ENCODE results near the gene XCL1.
"Not testable (repeated sequence)": the region's sequence is repeated elsewhere in the genome, so short reads cannot be mapped to it uniquely, and the experiment has no call there.

XCL1 gene

GRCh38 chr1:168583571-168583970, 7.2 kb downstream of the XCL1 start:
- DNase-seq (ENCODE audit: low read depth, low spot score): no peak
- no peak overlapping the region for H3K27ac ChIP-seq (ENCODE audit: low read length)
- H3K27me3 ChIP-seq (ENCODE audit: control insufficient read depth, insufficient read depth, low read length): no peaks in the 10 kb centered on the region
- 0 out of 2 replicates have a peak, but pooled peaks cover 1% of the 10 kb centered on the region for H3K4me1 ChIP-seq (ENCODE audit: control insufficient read depth, insufficient read depth, low read length)
- no peaks in the 10 kb centered on the region for H3K36me3 ChIP-seq (ENCODE audit: control insufficient read depth, insufficient read depth, low read length)
- no peak overlapping the region for H3K4me3 ChIP-seq (ENCODE audit: low read length)
- WGBS (ENCODE audit: insufficient coverage, insufficient read length): no CpG with 5 or more reads among the region's 6 CpGs
- H3K9me3 ChIP-seq (ENCODE audit: control insufficient read depth, insufficient read depth, low read length): no peaks in the 10 kb centered on the region

GRCh38 chr1:168585191-168585590, 8.8 kb downstream of the XCL1 start:
- WGBS (ENCODE audit: insufficient coverage, insufficient read length): no CpG with 5 or more reads among the region's 3 CpGs
- Histone ChIP-seq H3K27ac (ENCODE audit: low read length) (no peak overlapping the region), H3K4me1 (ENCODE audit: control insufficient read depth, insufficient read depth, low read length) (0 out of 2 replicates have a peak, but pooled peaks cover 1% of the 10 kb centered on the region), H3K9me3 (ENCODE audit: control insufficient read depth, insufficient read depth, low read length) (no peaks in the 10 kb centered on the region), H3K36me3 (ENCODE audit: control insufficient read depth, insufficient read depth, low read length) (no peaks in the 10 kb centered on the region), H3K4me3 (ENCODE audit: low read length) (no peak overlapping the region), H3K27me3 (ENCODE audit: control insufficient read depth, insufficient read depth, low read length) (no peaks in the 10 kb centered on the region)
- DNase-seq (ENCODE audit: low read depth, low spot score): no peak

- no peak for DNase-seq (ENCODE audit: low read depth, low spot score)
- WGBS (ENCODE audit: insufficient coverage, insufficient read length): no CpG with 5 or more reads among the region's 1 CpG
- Histone ChIP-seq H3K4me1 (ENCODE audit: control insufficient read depth, insufficient read depth, low read length) (0 out of 2 replicates have a peak, but pooled peaks cover 1% of the 10 kb centered on the region), H3K9me3 (ENCODE audit: control insufficient read depth, insufficient read depth, low read length) (no peaks in the 10 kb centered on the region), H3K27ac (ENCODE audit: low read length) (no peak overlapping the region), H3K4me3 (ENCODE audit: low read length) (no peak overlapping the region), H3K36me3 (ENCODE audit: control insufficient read depth, insufficient read depth, low read length) (no peaks in the 10 kb centered on the region), H3K27me3 (ENCODE audit: control insufficient read depth, insufficient read depth, low read length) (no peaks in the 10 kb centered on the region)
Observed at GRCh38 chr1:168585937-168586336, 9.5 kb downstream of the XCL1 start.

- H3K36me3 ChIP-seq (ENCODE audit: control insufficient read depth, insufficient read depth, low read length): no peaks in the 10 kb centered on the region
- no peak overlapping the region for H3K4me3 ChIP-seq (ENCODE audit: low read length)
- H3K27me3 ChIP-seq (ENCODE audit: control insufficient read depth, insufficient read depth, low read length): no peaks in the 10 kb centered on the region
- H3K4me1 ChIP-seq (ENCODE audit: control insufficient read depth, insufficient read depth, low read length): no peaks in the 10 kb centered on the region
- no CpG with 5 or more reads among the region's 2 CpGs for WGBS (ENCODE audit: insufficient coverage, insufficient read length)
- no peak for DNase-seq (ENCODE audit: low read depth, low spot score)
- H3K9me3 ChIP-seq (ENCODE audit: control insufficient read depth, insufficient read depth, low read length): no peaks in the 10 kb centered on the region
- H3K27ac ChIP-seq (ENCODE audit: low read length): no peak overlapping the region
Observed at GRCh38 chr1:168589167-168589566, 12.8 kb downstream of the XCL1 start.

GRCh38 chr1:168591066-168591465, 14.7 kb downstream of the XCL1 start:
- Histone ChIP-seq H3K27me3 (ENCODE audit: control insufficient read depth, insufficient read depth, low read length) (no peaks in the 10 kb centered on the region), H3K9me3 (ENCODE audit: control insufficient read depth, insufficient read depth, low read length) (no peaks in the 10 kb centered on the region), H3K36me3 (ENCODE audit: control insufficient read depth, insufficient read depth, low read length) (no peaks in the 10 kb centered on the region), H3K4me3 (ENCODE audit: low read length) (no peak overlapping the region), H3K27ac (ENCODE audit: low read length) (no peak overlapping the region), H3K4me1 (ENCODE audit: control insufficient read depth, insufficient read depth, low read length) (no peaks in the 10 kb centered on the region)
- no peak for DNase-seq (ENCODE audit: low read depth, low spot score)
- no CpG with 5 or more reads among the region's 5 CpGs for WGBS (ENCODE audit: insufficient coverage, insufficient read length)

- no peak for DNase-seq (ENCODE audit: low read depth, low spot score)
- Histone ChIP-seq H3K27ac (ENCODE audit: low read length) (no peak overlapping the region), H3K9me3 (ENCODE audit: control insufficient read depth, insufficient read depth, low read length) (no peaks in the 10 kb centered on the region), H3K27me3 (ENCODE audit: control insufficient read depth, insufficient read depth, low read length) (no peaks in the 10 kb centered on the region), H3K4me1 (ENCODE audit: control insufficient read depth, insufficient read depth, low read length) (no peaks in the 10 kb centered on the region), H3K36me3 (ENCODE audit: control insufficient read depth, insufficient read depth, low read length) (no peaks in the 10 kb centered on the region), H3K4me3 (ENCODE audit: low read length) (no peak overlapping the region)
- WGBS (ENCODE audit: insufficient coverage, insufficient read length): no CpG with 5 or more reads among the region's 2 CpGs
Observed at GRCh38 chr1:168591641-168592250, 15.3 kb downstream of the XCL1 start.

- H3K27ac ChIP-seq (ENCODE audit: low read length); H3K36me3 ChIP-seq (ENCODE audit: control insufficient read depth, insufficient read depth, low read length); H3K9me3 ChIP-seq (ENCODE audit: control insufficient read depth, insufficient read depth, low read length); H3K4me1 ChIP-seq (ENCODE audit: control insufficient read depth, insufficient read depth, low read length); H3K27me3 ChIP-seq (ENCODE audit: control insufficient read depth, insufficient read depth, low read length); DNase-seq (ENCODE audit: low read depth, low spot score); H3K4me3 ChIP-seq (ENCODE audit: low read length): not testable (repeated sequence)
Observed at GRCh38 chr1:168595403-168595802, 19.0 kb downstream of the XCL1 start.

- Histone ChIP-seq H3K27ac (ENCODE audit: low read length) (no peak overlapping the region), H3K4me3 (ENCODE audit: low read length) (no peak overlapping the region), H3K27me3 (ENCODE audit: control insufficient read depth, insufficient read depth, low read length) (no peaks in the 10 kb centered on the region), H3K4me1 (ENCODE audit: control insufficient read depth, insufficient read depth, low read length) (no peaks in the 10 kb centered on the region), H3K36me3 (ENCODE audit: control insufficient read depth, insufficient read depth, low read length) (no peaks in the 10 kb centered on the region), H3K9me3 (ENCODE audit: control insufficient read depth, insufficient read depth, low read length) (no peaks in the 10 kb centered on the region)
- no peak for DNase-seq (ENCODE audit: low read depth, low spot score)
- WGBS (ENCODE audit: insufficient coverage, insufficient read length): no CpG with 5 or more reads among the region's 3 CpGs
Observed at GRCh38 chr1:168598125-168598524, 21.7 kb downstream of the XCL1 start.

- Histone ChIP-seq H3K4me1 (ENCODE audit: control insufficient read depth, insufficient read depth, low read length) (no peaks in the 10 kb centered on the region), H3K4me3 (ENCODE audit: low read length) (no peak overlapping the region), H3K9me3 (ENCODE audit: control insufficient read depth, insufficient read depth, low read length) (no peaks in the 10 kb centered on the region), H3K27ac (ENCODE audit: low read length) (no peak overlapping the region), H3K27me3 (ENCODE audit: control insufficient read depth, insufficient read depth, low read length) (no peaks in the 10 kb centered on the region), H3K36me3 (ENCODE audit: control insufficient read depth, insufficient read depth, low read length) (no peaks in the 10 kb centered on the region)
- no CpG with 5 or more reads among the region's 1 CpG for WGBS (ENCODE audit: insufficient coverage, insufficient read length)
- no peak for DNase-seq (ENCODE audit: low read depth, low spot score)
Observed at GRCh38 chr1:168598892-168599291, 22.5 kb downstream of the XCL1 start.

- no peak for DNase-seq (ENCODE audit: low read depth, low spot score)
- H3K36me3 ChIP-seq (ENCODE audit: control insufficient read depth, insufficient read depth, low read length): no peaks in the 10 kb centered on the region
- H3K4me3 ChIP-seq (ENCODE audit: low read length): no peak overlapping the region
- H3K4me1 ChIP-seq (ENCODE audit: control insufficient read depth, insufficient read depth, low read length): no peaks in the 10 kb centered on the region
- H3K27ac ChIP-seq (ENCODE audit: low read length): no peak overlapping the region
- H3K27me3 ChIP-seq (ENCODE audit: control insufficient read depth, insufficient read depth, low read length): no peaks in the 10 kb centered on the region
- no peaks in the 10 kb centered on the region for H3K9me3 ChIP-seq (ENCODE audit: control insufficient read depth, insufficient read depth, low read length)
- no CpG with 5 or more reads among the region's 2 CpGs for WGBS (ENCODE audit: insufficient coverage, insufficient read length)
Observed at GRCh38 chr1:168599641-168600040, 23.2 kb downstream of the XCL1 start.

- Histone ChIP-seq H3K9me3 (ENCODE audit: control insufficient read depth, insufficient read depth, low read length) (no peaks in the 10 kb centered on the region), H3K4me1 (ENCODE audit: control insufficient read depth, insufficient read depth, low read length) (no peaks in the 10 kb centered on the region), H3K4me3 (ENCODE audit: low read length) (no peak overlapping the region), H3K27ac (ENCODE audit: low read length) (no peak overlapping the region), H3K36me3 (ENCODE audit: control insufficient read depth, insufficient read depth, low read length) (no peaks in the 10 kb centered on the region), H3K27me3 (ENCODE audit: control insufficient read depth, insufficient read depth, low read length) (no peaks in the 10 kb centered on the region)
- no CpG with 5 or more reads among the region's 4 CpGs for WGBS (ENCODE audit: insufficient coverage, insufficient read length)
- DNase-seq (ENCODE audit: low read depth, low spot score): no peak
Observed at GRCh38 chr1:168601051-168601450, 24.6 kb downstream of the XCL1 start.

Measured in iPS DF 6.9 (cell line).